ENCODE data around the gene PUM2. TPM values are rescaled to one million over a fixed set of nuclear protein-coding genes. Genes with fewer than 3 reads are reported as not detected.

The PUM2 gene
- total and polyA plus RNA-seq, 7 donors: 13.0 to 61.7 (median 43.9) TPM

DNA sequence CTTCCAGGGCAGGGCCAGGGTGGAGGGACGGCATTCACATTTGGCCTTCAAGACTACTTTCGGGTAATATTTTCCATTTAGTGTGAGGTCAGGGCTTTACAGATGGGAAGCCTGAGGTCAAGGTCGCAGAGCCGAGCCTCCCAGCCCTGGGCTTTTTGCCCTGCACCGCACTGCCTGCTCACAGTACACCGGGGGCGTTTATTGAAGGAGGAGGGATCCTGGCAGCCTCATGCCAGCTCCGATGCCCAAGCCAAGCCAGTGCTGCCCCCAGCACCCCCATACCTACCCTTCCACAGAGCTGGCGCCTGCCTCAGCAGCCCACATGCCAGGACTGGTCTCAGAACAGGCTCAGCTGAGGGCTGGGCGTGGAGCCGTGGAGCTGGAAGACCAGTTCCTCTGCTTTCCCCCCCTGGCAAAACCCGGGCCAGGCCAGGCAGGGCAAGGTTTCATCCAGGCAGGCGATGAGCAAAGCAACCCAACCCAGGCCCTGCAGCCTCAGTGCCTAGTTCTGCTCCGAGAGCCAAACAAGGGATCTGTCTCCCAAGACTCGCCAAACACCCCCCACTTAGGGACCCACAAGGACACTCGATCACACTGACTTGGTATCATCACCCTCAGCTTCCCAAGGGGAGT lies 137.7 kb downstream of the PUM2 start:
- Histone ChIP-seq H3K9me3 (no peaks in the 10 kb centered on the region), H3K27me3 (ENCODE audit: insufficient read depth in 3 of 3, low read length in 2 of 3) (no peaks in the 10 kb centered on the region), H3K4me3 (no peak overlapping the region), H3K36me3 (ENCODE audit: insufficient read depth in 1 of 2, low read depth in 1 of 2) (no peaks in the 10 kb centered on the region), H3K4me1 (no peaks in the 10 kb centered on the region), H3K27ac (no peak overlapping the region)
- no peak for DNase-seq
- intact Hi-C loops (cut with DNase I): no loop called here
- no peak for ATAC-seq
- WGBS, 3 donors: 66 to 75% (median 75%) methylated on average over 16 of the region's 16 CpGs
- TF ChIP-seq, protein P1, sequence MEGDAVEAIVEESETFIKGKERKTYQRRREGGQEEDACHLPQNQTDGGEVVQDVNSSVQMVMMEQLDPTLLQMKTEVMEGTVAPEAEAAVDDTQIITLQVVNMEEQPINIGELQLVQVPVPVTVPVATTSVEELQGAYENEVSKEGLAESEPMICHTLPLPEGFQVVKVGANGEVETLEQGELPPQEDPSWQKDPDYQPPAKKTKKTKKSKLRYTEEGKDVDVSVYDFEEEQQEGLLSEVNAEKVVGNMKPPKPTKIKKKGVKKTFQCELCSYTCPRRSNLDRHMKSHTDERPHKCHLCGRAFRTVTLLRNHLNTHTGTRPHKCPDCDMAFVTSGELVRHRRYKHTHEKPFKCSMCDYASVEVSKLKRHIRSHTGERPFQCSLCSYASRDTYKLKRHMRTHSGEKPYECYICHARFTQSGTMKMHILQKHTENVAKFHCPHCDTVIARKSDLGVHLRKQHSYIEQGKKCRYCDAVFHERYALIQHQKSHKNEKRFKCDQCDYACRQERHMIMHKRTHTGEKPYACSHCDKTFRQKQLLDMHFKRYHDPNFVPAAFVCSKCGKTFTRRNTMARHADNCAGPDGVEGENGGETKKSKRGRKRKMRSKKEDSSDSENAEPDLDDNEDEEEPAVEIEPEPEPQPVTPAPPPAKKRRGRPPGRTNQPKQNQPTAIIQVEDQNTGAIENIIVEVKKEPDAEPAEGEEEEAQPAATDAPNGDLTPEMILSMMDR (IDR thresholded peaks at IDR 0.05): no peak

DNA sequence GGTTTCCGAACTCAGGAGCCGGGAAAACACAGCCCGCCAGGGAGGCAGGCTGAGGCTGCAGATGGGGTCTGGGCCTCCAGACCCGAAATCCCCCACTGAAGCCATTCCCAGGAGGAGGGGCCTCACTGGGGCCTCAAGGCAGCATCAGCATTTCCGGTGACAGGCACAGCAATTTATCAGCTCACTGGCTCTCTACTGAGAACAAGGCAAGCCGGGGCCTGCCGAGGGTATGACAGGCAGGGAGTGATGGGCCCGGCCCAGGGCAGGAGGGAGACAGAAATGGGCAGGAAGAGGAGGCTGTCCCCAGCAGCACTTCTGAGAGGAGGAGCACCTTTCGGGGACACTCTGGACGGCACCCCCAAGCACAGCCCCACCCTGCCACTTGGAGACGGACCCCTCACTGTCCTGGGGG lies 138.2 kb downstream of the PUM2 start:
- H3K36me3 ChIP-seq (ENCODE audit: insufficient read depth in 1 of 2, low read depth in 1 of 2): no peaks in the 10 kb centered on the region
- WGBS, 3 donors: 67 to 69% (median 69%) methylated on average over 11 of the region's 11 CpGs
- no peak overlapping the region for H3K27ac ChIP-seq
- ATAC-seq (no peak), DNase-seq (no peak)
- TF ChIP-seq, protein P1 (IDR thresholded peaks at IDR 0.05): no peak
- no peaks in the 10 kb centered on the region for H3K4me1 ChIP-seq
- no peak overlapping the region for H3K4me3 ChIP-seq
- intact Hi-C loops (cut with DNase I): no loop called here
- no peaks in the 10 kb centered on the region for H3K9me3 ChIP-seq
- no peaks in the 10 kb centered on the region for H3K27me3 ChIP-seq (ENCODE audit: insufficient read depth in 3 of 3, low read length in 2 of 3)

DNA sequence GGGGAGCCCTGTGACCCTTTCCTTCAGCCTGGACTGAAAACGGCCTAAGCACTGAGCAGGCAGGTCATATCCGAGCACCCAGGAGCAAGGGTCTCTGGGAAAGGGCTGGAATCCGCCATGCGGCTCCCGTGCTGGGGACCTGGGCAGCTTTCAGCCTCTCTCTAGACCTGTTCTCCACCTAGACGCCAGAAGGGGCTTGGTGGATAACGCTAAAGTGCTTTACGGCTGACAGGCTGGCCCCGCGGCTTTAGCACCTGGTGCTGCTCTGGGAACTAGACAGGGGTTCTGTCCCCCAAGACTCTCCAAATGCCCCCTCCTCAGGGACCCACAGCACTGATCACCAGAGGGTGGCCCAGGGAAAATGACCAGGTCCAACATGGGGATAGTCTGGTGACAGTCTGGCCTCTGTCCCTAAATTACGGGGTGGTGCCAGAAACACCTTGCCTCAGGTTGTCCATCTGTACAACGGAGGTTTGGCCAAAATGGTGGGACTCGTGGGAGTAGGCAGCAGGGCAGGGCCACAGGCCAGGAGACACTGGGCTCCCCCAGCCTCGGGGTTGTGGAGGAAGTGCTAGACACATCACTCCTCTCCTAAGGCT lies 138.7 kb downstream of the PUM2 start:
- H3K27me3 ChIP-seq (ENCODE audit: insufficient read depth in 3 of 3, low read length in 2 of 3): no peaks in the 10 kb centered on the region
- intact Hi-C loops (cut with DNase I): no loop called here
- H3K4me1 ChIP-seq: no peaks in the 10 kb centered on the region
- H3K9me3 ChIP-seq: no peaks in the 10 kb centered on the region
- H3K27ac ChIP-seq: no peak overlapping the region
- no peak overlapping the region for H3K4me3 ChIP-seq
- DNase-seq: no peak
- TF ChIP-seq, protein P1 (IDR thresholded peaks at IDR 0.05): no peak
- 80 to 86% (median 81%) methylated on average over 14 of the region's 14 CpGs for WGBS, 3 donors
- no peaks in the 10 kb centered on the region for H3K36me3 ChIP-seq (ENCODE audit: insufficient read depth in 1 of 2, low read depth in 1 of 2)
- ATAC-seq: no peak

DNA sequence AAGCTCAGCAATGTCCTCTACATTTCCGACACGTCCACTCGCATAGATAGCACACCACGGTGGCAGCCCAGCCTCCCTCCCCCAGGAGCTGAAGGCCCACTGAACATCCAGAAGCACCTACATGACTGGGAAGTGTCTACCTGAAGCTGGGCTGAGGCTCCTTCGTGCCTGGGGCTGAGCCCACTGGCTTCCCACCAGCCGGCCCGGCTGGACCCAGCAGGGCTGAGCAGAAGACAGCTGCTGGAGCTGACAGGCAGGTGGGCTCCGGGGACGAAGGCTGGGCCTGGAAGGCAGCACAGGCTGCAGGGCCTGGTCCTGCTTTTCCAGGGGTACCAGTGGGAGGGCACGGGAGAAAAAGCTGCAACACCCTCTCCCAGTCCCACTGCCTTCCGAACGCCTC lies 139.2 kb downstream of the PUM2 start:
- TF ChIP-seq, protein P1 (IDR thresholded peaks at IDR 0.05): no peak
- no peak for ATAC-seq
- WGBS, 3 donors: 71 to 75% (median 74%) methylated on average over 12 of the region's 12 CpGs
- Histone ChIP-seq H3K27ac (no peak overlapping the region), H3K9me3 (no peaks in the 10 kb centered on the region), H3K4me1 (no peaks in the 10 kb centered on the region), H3K36me3 (ENCODE audit: insufficient read depth in 1 of 2, low read depth in 1 of 2) (no peaks in the 10 kb centered on the region), H3K27me3 (ENCODE audit: insufficient read depth in 3 of 3, low read length in 2 of 3) (no peaks in the 10 kb centered on the region), H3K4me3 (no peak overlapping the region)
- no peak for DNase-seq
- intact Hi-C loops (cut with DNase I): no loop called here

DNA sequence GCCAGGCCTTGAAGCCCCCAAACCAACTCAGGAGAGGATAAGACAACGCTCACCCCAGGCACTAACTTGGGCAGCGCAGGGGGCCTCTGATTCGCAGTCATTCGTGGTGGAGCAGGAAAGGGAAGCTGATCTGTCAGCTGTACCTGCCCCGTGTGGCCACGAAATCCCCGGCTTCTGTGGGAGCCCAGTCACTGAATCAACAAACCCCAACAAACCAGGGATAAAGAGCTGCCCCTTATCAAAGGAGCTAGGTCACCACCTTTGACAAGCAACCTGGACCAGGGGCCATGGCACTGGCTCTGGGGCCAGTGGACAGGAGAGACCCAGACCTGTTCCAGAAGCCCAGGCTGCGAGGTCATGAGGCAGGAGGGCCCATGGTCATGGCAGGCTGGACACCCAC lies 140.2 kb downstream of the PUM2 start:
- H3K27me3 ChIP-seq (ENCODE audit: insufficient read depth in 3 of 3, low read length in 2 of 3): no peaks in the 10 kb centered on the region
- DNase-seq (no peak), ATAC-seq (no peak)
- no peaks in the 10 kb centered on the region for H3K36me3 ChIP-seq (ENCODE audit: insufficient read depth in 1 of 2, low read depth in 1 of 2)
- no peak overlapping the region for H3K27ac ChIP-seq
- WGBS, 3 donors: 85 to 93% (median 89%) methylated on average over 8 of the region's 8 CpGs
- no peaks in the 10 kb centered on the region for H3K9me3 ChIP-seq
- H3K4me3 ChIP-seq: no peak overlapping the region
- intact Hi-C loops (cut with DNase I): no loop called here
- H3K4me1 ChIP-seq: no peaks in the 10 kb centered on the region
- TF ChIP-seq, protein P1 (IDR thresholded peaks at IDR 0.05): no peak

All from psoas muscle (tissue), 8 donors.